Stimulated activated naive B cell treated with anti-CD40 and anti-IgM and Interleukin-4, amounts not matched to agents 10 μg/mL and 1 μg/mL and 100 μg/mL, for 72 hours (primary cell): Measurements from ENCODE around the gene WSCD2.

ENCODE experiments used
- ATAC-seq, 2 donors: fragments of 150-1000 bp; cut with Tn5 transposase; replicated peaks; 2 replicates each; pipeline ENCODE4 v1.10.0; 2021; ENCODE audit warnings: moderate library complexity in 1 of 2
- DNase-seq: peaks from one replicate; pipeline ENCODE4 v3.0.0; 2021
- H3K27ac Mint-ChIP-seq: one replicate; pipeline ENCODE4 v1.8.0; 2022; ENCODE audit warnings: mild to moderate bottlenecking, mixed read lengths
- H3K27me3 Mint-ChIP-seq, 2 donors: one replicate each; pipeline ENCODE4 v1.8.0; 2022; ENCODE audit warnings: mixed read lengths in 2 of 2
- H3K36me3 Mint-ChIP-seq, 2 donors: one replicate each; pipeline ENCODE4 v1.8.0; 2022; ENCODE audit warnings: mixed read lengths in 2 of 2, mild to moderate bottlenecking in 1 of 2
- H3K4me1 Mint-ChIP-seq, 2 donors: one replicate each; pipeline ENCODE4 v1.8.0; 2022; ENCODE audit warnings: mixed read lengths in 2 of 2, mild to moderate bottlenecking in 1 of 2
- H3K4me3 Mint-ChIP-seq, 2 donors: one replicate each; pipeline ENCODE4 v1.8.0; 2022; ENCODE audit warnings: mild to moderate bottlenecking in 2 of 2, mixed read lengths in 2 of 2, moderate library complexity in 1 of 2
- H3K9me3 Mint-ChIP-seq, 2 donors: one replicate each; pipeline ENCODE4 v1.8.0; 2022; ENCODE audit warnings: mixed read lengths in 2 of 2, mild to moderate bottlenecking in 1 of 2

Gene WSCD2

GRCh38 chr12:108146035-108146893 is 17.2 kb downstream of the WSCD2 start:
- no peaks in the 10 kb centered on the region for H3K4me1 Mint-ChIP-seq
- no peak overlapping the region for H3K27ac Mint-ChIP-seq
- ATAC-seq (no peak), DNase-seq (no peak)
- H3K36me3 Mint-ChIP-seq: no peaks in the 10 kb centered on the region
- H3K4me3 Mint-ChIP-seq: no peak overlapping the region
- peaks cover 0 to 4% of the 10 kb centered on the region in 2 donors for H3K9me3 Mint-ChIP-seq
- peaks cover 20 to 25% of the 10 kb centered on the region in 2 donors for H3K27me3 Mint-ChIP-seq

DNA sequence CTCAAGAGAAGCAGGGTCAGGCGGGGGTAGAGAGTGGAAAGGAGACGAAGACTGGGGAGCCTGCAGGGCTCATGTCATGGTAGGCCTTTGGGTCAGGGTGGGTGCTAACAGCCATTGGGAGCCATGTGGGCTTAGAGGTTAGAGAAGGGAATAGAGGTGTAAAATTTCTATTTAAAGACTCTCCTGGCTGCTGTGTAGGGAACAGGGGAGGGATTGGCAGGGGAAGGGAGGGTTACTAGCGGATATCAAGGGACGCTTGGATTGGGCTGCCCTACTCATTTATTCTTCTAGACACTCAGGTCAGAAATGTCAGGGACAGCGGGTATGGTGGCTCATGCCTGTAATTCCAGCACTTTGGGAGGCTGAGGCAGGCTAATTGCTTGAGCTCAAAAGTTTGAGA is 18.2 kb downstream of the WSCD2 start:
- no peak for DNase-seq
- Mint-ChIP-seq H3K4me3 (no peak overlapping the region), H3K4me1 (no peaks in the 10 kb centered on the region), H3K27ac (no peak overlapping the region), H3K27me3 (peaks cover 20 to 30% of the 10 kb centered on the region in 2 donors), H3K36me3 (no peaks in the 10 kb centered on the region), H3K9me3 (peaks cover 0 to 4% of the 10 kb centered on the region in 2 donors)
- ATAC-seq: no peak

GRCh38 chr12:108148521-108149074 is 19.5 kb downstream of the WSCD2 start:
- no peak overlapping the region for H3K4me3 Mint-ChIP-seq

GRCh38 chr12:108150436-108150835 is 21.3 kb downstream of the WSCD2 start:
- H3K36me3 Mint-ChIP-seq: no peaks in the 10 kb centered on the region
- H3K4me1 Mint-ChIP-seq: no peaks in the 10 kb centered on the region
- H3K4me3 Mint-ChIP-seq: no peak overlapping the region
- ATAC-seq (no peak), DNase-seq (no peak)
- no peak overlapping the region for H3K27ac Mint-ChIP-seq
- H3K27me3 Mint-ChIP-seq: peaks cover 13 to 24% of the 10 kb centered on the region in 2 donors
- H3K9me3 Mint-ChIP-seq: peaks cover 1 to 6% of the 10 kb centered on the region in 2 donors

More at GRCh38 chr12:108148521-108149074, 19.5 kb downstream of the WSCD2 start:
- ATAC-seq (no peak), DNase-seq (no peak)
- peaks cover under 1 to 6% of the 10 kb centered on the region in 2 donors for H3K9me3 Mint-ChIP-seq
- H3K36me3 Mint-ChIP-seq: no peaks in the 10 kb centered on the region
- no peak overlapping the region for H3K27ac Mint-ChIP-seq
- H3K27me3 Mint-ChIP-seq: peaks cover 13 to 30% of the 10 kb centered on the region in 2 donors
- no peaks in the 10 kb centered on the region for H3K4me1 Mint-ChIP-seq

- Mint-ChIP-seq H3K4me3 (no peak overlapping the region), H3K9me3 (peaks cover 1 to 6% of the 10 kb centered on the region in 2 donors), H3K27ac (no peak overlapping the region), H3K4me1 (no peaks in the 10 kb centered on the region), H3K27me3 (peaks cover 13 to 24% of the 10 kb centered on the region in 2 donors), H3K36me3 (no peaks in the 10 kb centered on the region)
- ATAC-seq: no peak
- DNase-seq: no peak
Observed at GRCh38 chr12:108151533-108152169, 22.6 kb downstream of the WSCD2 start.

GRCh38 chr12:108152170-108152538 is 23.1 kb downstream of the WSCD2 start:
- Mint-ChIP-seq H3K36me3 (no peaks in the 10 kb centered on the region), H3K27ac (no peak overlapping the region), H3K9me3 (peaks cover 1 to 6% of the 10 kb centered on the region in 2 donors), H3K4me1 (no peaks in the 10 kb centered on the region), H3K4me3 (no peak overlapping the region), H3K27me3 (peaks cover 14 to 21% of the 10 kb centered on the region in 2 donors)
- ATAC-seq (no peak), DNase-seq (no peak)

DNA sequence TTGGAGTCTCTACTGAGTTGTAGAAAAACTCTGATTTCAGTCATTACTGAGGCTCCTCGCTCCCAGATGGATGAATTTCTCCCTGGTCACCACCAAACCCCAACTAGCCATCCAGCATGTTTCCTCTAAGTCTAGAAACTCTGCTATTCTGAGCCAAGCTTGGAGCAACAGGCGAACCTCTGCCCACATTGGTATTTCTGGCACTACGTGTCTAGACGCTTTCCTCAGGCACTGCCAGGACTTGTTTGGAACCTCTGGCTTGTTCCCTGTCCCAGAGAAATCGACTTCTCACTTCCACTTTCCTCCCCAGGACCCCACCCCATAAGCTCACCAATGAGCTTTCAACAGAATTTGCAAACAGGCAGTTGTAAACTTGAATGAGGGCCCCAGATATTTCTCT is 27.6 kb downstream of the WSCD2 start:
- Mint-ChIP-seq H3K9me3 (peaks cover 1 to 6% of the 10 kb centered on the region in 2 donors), H3K36me3 (no peaks in the 10 kb centered on the region), H3K27me3 (peaks cover 10 to 19% of the 10 kb centered on the region in 2 donors), H3K4me3 (no peak overlapping the region), H3K27ac (no peak overlapping the region), H3K4me1 (no peaks in the 10 kb centered on the region)
- no peak for ATAC-seq
- no peak for DNase-seq

DNA sequence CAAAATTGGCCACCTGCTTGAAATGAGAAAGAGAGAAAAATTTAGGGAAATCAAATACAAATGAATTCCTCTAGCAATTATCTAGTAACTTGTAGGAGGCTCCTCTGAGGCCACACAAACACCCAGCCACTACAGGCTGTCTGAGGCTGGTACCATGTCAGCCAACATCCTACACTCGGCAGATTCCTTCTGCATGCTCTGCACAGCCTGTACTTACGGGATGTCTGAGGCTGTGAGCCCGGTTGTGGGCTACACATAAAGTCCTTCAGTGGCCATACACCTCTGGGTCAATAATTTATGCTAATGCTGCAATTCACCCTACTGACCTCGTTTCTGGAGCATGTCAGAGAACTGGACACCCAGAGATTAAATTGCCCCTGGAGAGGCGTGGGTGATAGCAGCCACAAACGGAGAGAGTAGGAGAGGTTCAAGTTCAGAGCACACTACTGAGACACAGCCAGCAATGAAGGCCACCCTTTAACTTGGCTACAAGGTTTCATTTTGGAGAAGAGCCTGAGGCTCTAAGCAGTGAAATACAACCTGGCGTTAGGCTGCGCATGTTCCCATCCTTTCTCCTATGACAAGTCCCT is 28.9 kb downstream of the WSCD2 start:
- H3K9me3 Mint-ChIP-seq: peaks cover 1 to 6% of the 10 kb centered on the region in 2 donors
- H3K27ac Mint-ChIP-seq: no peak overlapping the region
- DNase-seq: no peak
- H3K4me3 Mint-ChIP-seq: no peak overlapping the region
- no peaks in the 10 kb centered on the region for H3K4me1 Mint-ChIP-seq
- ATAC-seq: no peak
- peaks cover 7 to 19% of the 10 kb centered on the region in 2 donors for H3K27me3 Mint-ChIP-seq
- no peaks in the 10 kb centered on the region for H3K36me3 Mint-ChIP-seq

DNA sequence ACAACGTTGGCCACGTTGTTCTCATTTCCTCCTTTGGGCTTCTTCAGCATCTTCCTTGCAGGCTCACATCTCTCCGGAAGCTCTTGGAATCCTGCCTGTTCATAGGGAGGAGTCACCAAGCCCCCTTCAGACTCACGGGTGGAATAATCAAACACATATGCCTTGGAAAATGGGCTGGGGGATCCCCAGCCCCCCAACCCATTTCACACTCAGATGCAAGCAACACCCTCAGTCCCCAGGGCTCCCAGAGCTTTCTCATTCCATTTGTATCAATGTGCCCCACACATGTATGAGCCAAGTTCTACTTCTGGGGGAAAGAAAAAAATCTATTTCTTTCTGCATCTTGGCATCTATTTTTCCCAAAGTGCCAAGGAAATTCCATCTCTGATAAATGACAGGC is 33.1 kb downstream of the WSCD2 start:
- Mint-ChIP-seq H3K27ac (no peak overlapping the region), H3K4me1 (no peaks in the 10 kb centered on the region), H3K36me3 (no peaks in the 10 kb centered on the region), H3K27me3 (peaks cover 7 to 13% of the 10 kb centered on the region in 2 donors), H3K9me3 (no peaks in the 10 kb centered on the region), H3K4me3 (no peak overlapping the region)
- ATAC-seq (no peak), DNase-seq (no peak)

- no peak overlapping the region for H3K27ac Mint-ChIP-seq
- peaks cover 10 to 12% of the 10 kb centered on the region in 2 donors for H3K27me3 Mint-ChIP-seq
- no peak for ATAC-seq
- H3K9me3 Mint-ChIP-seq: no peaks in the 10 kb centered on the region
- no peak overlapping the region for H3K4me3 Mint-ChIP-seq
- DNase-seq: no peak
- no peaks in the 10 kb centered on the region for H3K36me3 Mint-ChIP-seq
- H3K4me1 Mint-ChIP-seq: no peaks in the 10 kb centered on the region
Observed at GRCh38 chr12:108166505-108166904, 37.4 kb downstream of the WSCD2 start.

DNA sequence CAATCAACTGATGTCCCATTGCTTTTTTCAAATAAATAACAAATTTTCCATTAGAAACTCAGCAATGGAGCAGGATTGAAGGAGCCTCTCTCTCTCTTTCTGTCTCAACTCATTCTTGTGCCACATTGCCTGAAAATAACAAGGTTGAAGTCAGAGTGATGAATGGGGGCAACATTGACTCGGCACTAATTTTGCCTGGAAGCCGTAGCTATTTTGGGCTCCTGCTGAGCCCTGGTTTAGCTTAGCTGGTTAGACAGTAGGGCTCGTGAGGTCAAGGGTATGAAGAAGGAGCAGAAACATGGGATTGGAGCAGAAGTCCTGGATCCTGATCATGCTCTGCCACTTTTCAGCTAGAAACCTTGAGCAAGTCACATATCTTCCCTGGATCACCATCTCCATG is 38.9 kb downstream of the WSCD2 start:
- Mint-ChIP-seq H3K27ac (no peak overlapping the region), H3K4me1 (no peaks in the 10 kb centered on the region), H3K36me3 (no peaks in the 10 kb centered on the region), H3K4me3 (no peak overlapping the region), H3K27me3 (peaks cover 10 to 12% of the 10 kb centered on the region in 2 donors), H3K9me3 (no peaks in the 10 kb centered on the region)
- DNase-seq (no peak), ATAC-seq (no peak)

DNA sequence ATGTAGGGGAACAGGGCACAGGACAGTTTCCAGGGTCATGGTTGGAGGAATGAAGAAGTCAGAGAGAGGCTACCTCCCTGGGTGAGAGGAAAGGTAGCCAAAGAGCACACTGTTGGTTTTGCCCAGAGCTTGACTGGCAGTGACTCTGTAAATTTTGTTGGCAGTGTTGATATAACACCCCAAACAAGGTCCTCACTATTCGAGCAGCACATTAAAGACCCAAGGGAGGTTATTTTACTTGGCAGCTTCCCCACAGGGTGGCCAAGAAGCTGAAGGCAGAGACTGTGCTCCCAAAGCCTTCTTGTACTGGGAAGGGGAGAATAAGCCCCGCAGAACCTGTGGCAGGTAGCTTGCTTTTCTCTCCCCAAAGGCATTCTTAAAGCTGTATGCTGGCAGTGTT is 40.6 kb downstream of the WSCD2 start:
- Mint-ChIP-seq H3K27me3 (peaks cover 10 to 12% of the 10 kb centered on the region in 2 donors), H3K4me1 (no peaks in the 10 kb centered on the region), H3K4me3 (no peak overlapping the region), H3K9me3 (no peaks in the 10 kb centered on the region), H3K36me3 (no peaks in the 10 kb centered on the region), H3K27ac (no peak overlapping the region)
- ATAC-seq: no peak
- DNase-seq: no peak

GRCh38 chr12:108170164-108170563 is 41.1 kb downstream of the WSCD2 start:
- Mint-ChIP-seq H3K36me3 (no peaks in the 10 kb centered on the region), H3K27ac (no peak overlapping the region), H3K4me1 (no peaks in the 10 kb centered on the region), H3K9me3 (no peaks in the 10 kb centered on the region), H3K27me3 (peaks cover 10 to 12% of the 10 kb centered on the region in 2 donors), H3K4me3 (no peak overlapping the region)
- ATAC-seq (no peak), DNase-seq (no peak)

DNA sequence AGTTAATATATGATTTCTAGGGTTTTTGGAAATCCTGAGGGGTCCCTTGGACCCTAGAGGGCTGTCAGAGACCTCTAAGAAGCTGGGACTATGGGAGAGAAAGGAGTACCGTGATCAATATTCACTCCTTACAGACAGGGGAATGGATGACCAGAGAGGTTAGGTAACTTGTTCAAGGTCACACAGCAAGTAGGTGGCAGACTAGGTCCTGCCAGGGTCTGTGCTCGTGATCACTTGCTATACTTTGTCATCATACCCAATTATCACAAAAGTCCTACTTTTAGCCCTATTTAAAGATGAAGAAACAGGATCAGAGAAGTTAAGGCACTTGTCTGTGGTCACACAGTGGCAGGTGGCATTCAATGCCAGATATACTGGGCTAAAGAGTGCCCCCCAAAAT is 42.9 kb downstream of the WSCD2 start:
- Mint-ChIP-seq H3K36me3 (no peaks in the 10 kb centered on the region), H3K9me3 (peaks cover 2 to 4% of the 10 kb centered on the region in 2 donors), H3K27me3 (peaks cover 10 to 12% of the 10 kb centered on the region in 2 donors), H3K4me3 (no peak overlapping the region), H3K4me1 (no peaks in the 10 kb centered on the region), H3K27ac (no peak overlapping the region)
- no peak for ATAC-seq
- no peak for DNase-seq
